ENCODE data around the gene PDE7B.

GRCh38 chr6:136129365-136129764, 277.9 kb downstream of the PDE7B start:
- TF ChIP-seq CTCF (conservative IDR thresholded peaks at IDR 0.05; ENCODE audit: low read depth, low read length): no peak
- no peak for TF ChIP-seq EZH2 (IDR thresholded peaks at IDR 0.05; ENCODE audit: low read length, unreplicated experiment)
